Right lung (tissue), 10 donors: ENCODE measurements around the gene LGALS1. TPM values are rescaled to one million over a fixed set of nuclear protein-coding genes. Genes with fewer than 3 reads are reported as not detected.

Experiments
- DNase-seq, 2 donors: peaks; one replicate each; pipeline ENCODE4 v3.0.0-alpha.2; 2013
- long read RNA-seq, 8 donors: transcript quantifications; one replicate each; lab custom pipeline, GENCODE V29; 2026
- polyA plus RNA-seq, 5 donors: library from polyadenylated mRNA; unstranded; fragments of 120-200 nt; gene quantifications; one replicate each; pipeline versions ENCODE4 v1.2.1 to v1.2.3, GENCODE V29; 2013; ENCODE audit warnings: inconsistent platforms in 1 of 5, low replicate concordance in 1 of 5; ENCODE audit not compliant: insufficient read length in 5 of 5, insufficient read depth in 1 of 5

Gene LGALS1
- polyA plus RNA-seq = 100 to 1,000 TPM; 571 to 929 (median 646) TPM
- long read RNA-seq, donor 1, transcript LGALS1-204 (2 exons, 303 nt) = minor isoform, 5 of 954 reads
- long read RNA-seq, donor 1, transcript LGALS1-201 (4 exons, 560 nt) = major isoform, 655 of 954 reads
- long read RNA-seq, donor 1, partial matches to known transcripts = 233 of 954 reads
- long read RNA-seq, donor 1, other reads (novel, unspliced or antisense) = 61 of 954 reads
- long read RNA-seq, donor 2, transcript LGALS1-201 (4 exons, 560 nt) = major isoform, 526 of 657 reads
- long read RNA-seq, donor 2, partial matches to known transcripts = 85 of 657 reads
- long read RNA-seq, donor 2, other reads (novel, unspliced or antisense) = 42 of 657 reads
- long read RNA-seq, donor 3, transcript LGALS1-201 (4 exons, 560 nt) = major isoform, 440 of 683 reads
- long read RNA-seq, donor 3, transcript LGALS1-204 (2 exons, 303 nt) = minor isoform, 6 of 683 reads
- long read RNA-seq, donor 3, partial matches to known transcripts = 200 of 683 reads
- long read RNA-seq, donor 3, other reads (novel, unspliced or antisense) = 34 of 683 reads
- long read RNA-seq, donor 4, transcript LGALS1-201 (4 exons, 560 nt) = major isoform, 268 of 368 reads
- long read RNA-seq, donor 4, partial matches to known transcripts = 80 of 368 reads
- long read RNA-seq, donor 4, other reads (novel, unspliced or antisense) = 17 of 368 reads
- long read RNA-seq, donor 5, transcript LGALS1-201 (4 exons, 560 nt) = major isoform, 1,057 of 1,338 reads
- long read RNA-seq, donor 5, transcript LGALS1-204 (2 exons, 303 nt) = minor isoform, 9 of 1,338 reads
- long read RNA-seq, donor 5, partial matches to known transcripts = 181 of 1,338 reads
- long read RNA-seq, donor 5, other reads (novel, unspliced or antisense) = 91 of 1,338 reads
- long read RNA-seq, donor 6, transcript LGALS1-201 (4 exons, 560 nt) = major isoform, 683 of 831 reads
- long read RNA-seq, donor 6, partial matches to known transcripts = 88 of 831 reads
- long read RNA-seq, donor 6, other reads (novel, unspliced or antisense) = 53 of 831 reads
- long read RNA-seq, donor 7, transcript LGALS1-201 (4 exons, 560 nt) = major isoform, 241 of 295 reads
- long read RNA-seq, donor 7, partial matches to known transcripts = 45 of 295 reads
- long read RNA-seq, donor 7, other reads (novel, unspliced or antisense) = 7 of 295 reads
- long read RNA-seq, donor 8, transcript LGALS1-201 (4 exons, 560 nt) = major isoform, 264 of 380 reads
- long read RNA-seq, donor 8, partial matches to known transcripts = 98 of 380 reads
- long read RNA-seq, donor 8, other reads (novel, unspliced or antisense) = 15 of 380 reads

- DNase-seq = peak; percentile 96
These were observed at the start of gene LGALS1 for GRCh38 chr22:37674951-37675929. Gene LGALS1, plus strand, starts transcription at chr22:37675636. Its CDS starts 67 bp downstream, at chr22:37675703.

- DNase-seq = no peak
These were observed 49.7 kb upstream of the LGALS1 start for GRCh38 chr22:37625737-37626136.

GRCh38 chr22:37626144-37626543, 49.3 kb upstream of the LGALS1 start:
- DNase-seq = no peak

GRCh38 chr22:37626556-37627075, 48.8 kb upstream of the LGALS1 start:
- no peak for DNase-seq

GRCh38 chr22:37627121-37627520, 48.3 kb upstream of the LGALS1 start:
- no peak for DNase-seq

GRCh38 chr22:37627545-37627944, 47.9 kb upstream of the LGALS1 start:
- no peak for DNase-seq

GRCh38 chr22:37628830-37629229, 46.6 kb upstream of the LGALS1 start:
- DNase-seq = no peak

GRCh38 chr22:37629928-37630327, 45.5 kb upstream of the LGALS1 start:
- no peak for DNase-seq

- no peak for DNase-seq
These were observed 44.5 kb upstream of the LGALS1 start for GRCh38 chr22:37630839-37631435.

- DNase-seq = no peak
These were observed 43.8 kb upstream of the LGALS1 start for GRCh38 chr22:37631448-37632173.

GRCh38 chr22:37632174-37633088, 43.0 kb upstream of the LGALS1 start:
- DNase-seq = no peak

- DNase-seq = no peak
These were observed 42.3 kb upstream of the LGALS1 start for GRCh38 chr22:37633089-37633624.

GRCh38 chr22:37633625-37634416, 41.6 kb upstream of the LGALS1 start:
- DNase-seq = peak; percentile 96

- no peak for DNase-seq
These were observed 41.0 kb upstream of the LGALS1 start for GRCh38 chr22:37634417-37634924.

- no peak for DNase-seq
These were observed 40.3 kb upstream of the LGALS1 start for GRCh38 chr22:37635157-37635556.

GRCh38 chr22:37636186-37636948, 39.1 kb upstream of the LGALS1 start:
- no peak for DNase-seq
